Sigmoid colon (tissue), 7 donors: ENCODE data around the gene MRC2. TPM values are rescaled to one million over a fixed set of nuclear protein-coding genes. Genes with fewer than 3 reads are reported as not detected.

Source experiments
- DNase-seq: peaks from one replicate; pipeline ENCODE4 v3.0.0-alpha.2; 2019
- H3K27ac ChIP-seq, 4 donors: fragments of 200-600 bp; sonication (generic); one replicate each; pipeline ENCODE4 v1.5.1; 2016 to 2019; ENCODE audit warnings: mild to moderate bottlenecking in 1 of 4
- H3K27me3 ChIP-seq, 3 donors: fragments of 200-600 bp; sonication (generic); one replicate each; pipeline ENCODE4 v1.5.1; 2019; ENCODE audit warnings: mild to moderate bottlenecking in 1 of 3
- H3K36me3 ChIP-seq, 4 donors: fragments of 200-600 bp; sonication (generic); one replicate each; pipeline ENCODE4 v1.5.1; 2016 to 2019
- H3K4me1 ChIP-seq, 4 donors: fragments of 200-600 bp; sonication (generic); one replicate each; pipeline ENCODE4 v1.5.1; 2017 to 2019
- H3K4me3 ChIP-seq, 4 donors: fragments of 200-600 bp; sonication (generic); one replicate each; pipeline ENCODE4 v1.5.1; 2017 to 2019; ENCODE audit warnings: mild to moderate bottlenecking in 2 of 4, moderate library complexity in 1 of 4
- H3K9me3 ChIP-seq, 4 donors: fragments of 200-600 bp in 3 of 4; sonication (generic) in 3 of 4; one replicate each; pipeline versions ENCODE4 v1.5.1 to v1.6.1; 2013 to 2019
- EP300 ChIP-seq, 4 donors: sonication (generic); formaldehyde crosslinking; IDR thresholded peaks; one replicate each; pipeline ENCODE4 v1.6.1; 2017; ENCODE audit warnings: antibody characterized with exemption in 4 of 4
- POLR2A ChIP-seq, 2 donors: fragments of 450-650 bp; IDR thresholded peaks; one replicate each; pipeline ENCODE4 v1.6.1; 2016; ENCODE audit warnings: antibody characterized with exemption in 2 of 2, mild to moderate bottlenecking in 2 of 2, moderate library complexity in 2 of 2
- POLR2AphosphoS5 ChIP-seq, 4 donors: sonication (generic); formaldehyde crosslinking; IDR thresholded peaks; one replicate each; pipeline ENCODE4 v1.6.1; 2017; ENCODE audit warnings: antibody characterized with exemption in 4 of 4
- WGBS, 2 donors: extraction: QIAGEN DNeasy Blood & Tissue Kit; methylation state at CpG; one replicate each; pipeline ENCODE4 v1.1.7; 2013; 5-methylcytosine and 5-hydroxymethylcytosine counted together
- intact Hi-C: fragments of 100-400 bp; cut with DNase I; formaldehyde crosslinking; loops from one replicate; pipeline ENCODE4 v1.15.1; 2023
- polyA plus RNA-seq, 3 donors: library from polyadenylated mRNA; stranded (reverse); fragments of 200-250 nt; gene quantifications; one replicate each; pipeline ENCODE4 v1.2.3, GENCODE V29; 2013
- total RNA-seq, 4 donors: library from RNA; depleted of rRNA; stranded (reverse); fragments of >200 nt; gene quantifications; one replicate each; pipeline ENCODE4 v1.1.0, GENCODE V29; 2016
- TF ChIP-seq, protein P1 (sequence below), 4 experiments: fragments of 450-650 bp in 3 of 4; fragments of 200-600 bp in 1 of 4; IDR thresholded peaks; one replicate each; pipeline ENCODE4 v1.5.1; 2016 to 2019; ENCODE audit warnings: antibody characterized with exemption in 4 of 4, mild to moderate bottlenecking in 3 of 4, moderate library complexity in 2 of 4
- donor health status: healthy with polysubstance abuse.
- donor health status: Bipolar disorder and iron deficiency.
- donor health status: healthy.

The MRC2 gene
- total and polyA plus RNA-seq, 7 donors, result 2.5 to 94.4 (median 19.6) TPM

DNA sequence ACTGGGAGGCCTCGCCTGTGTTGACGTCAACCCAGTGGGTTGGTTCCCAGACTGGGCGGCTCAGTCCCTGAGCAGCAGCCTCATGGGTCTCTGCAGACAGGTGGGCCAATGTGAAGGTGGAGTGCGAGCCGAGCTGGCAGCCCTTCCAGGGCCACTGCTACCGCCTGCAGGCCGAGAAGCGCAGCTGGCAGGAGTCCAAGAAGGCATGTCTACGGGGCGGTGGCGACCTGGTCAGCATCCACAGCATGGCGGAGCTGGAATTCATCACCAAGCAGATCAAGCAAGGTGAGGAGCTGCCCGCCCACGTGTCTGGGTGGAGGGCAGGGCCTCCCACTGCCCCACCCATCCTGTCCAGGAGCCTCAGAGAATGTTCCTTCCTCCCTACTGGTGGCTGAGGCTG is 44.1 kb downstream of the MRC2 start:
- Histone ChIP-seq H3K4me3 (no peak overlapping the region), H3K27ac (no peak overlapping the region), H3K9me3 (no peaks in the 10 kb centered on the region), H3K27me3 (no peaks in the 10 kb centered on the region), H3K4me1 (no peaks in the 10 kb centered on the region), H3K36me3 (no peaks in the 10 kb centered on the region)
- DNase-seq, result peak; percentile 63
- TF ChIP-seq, protein P1, sequence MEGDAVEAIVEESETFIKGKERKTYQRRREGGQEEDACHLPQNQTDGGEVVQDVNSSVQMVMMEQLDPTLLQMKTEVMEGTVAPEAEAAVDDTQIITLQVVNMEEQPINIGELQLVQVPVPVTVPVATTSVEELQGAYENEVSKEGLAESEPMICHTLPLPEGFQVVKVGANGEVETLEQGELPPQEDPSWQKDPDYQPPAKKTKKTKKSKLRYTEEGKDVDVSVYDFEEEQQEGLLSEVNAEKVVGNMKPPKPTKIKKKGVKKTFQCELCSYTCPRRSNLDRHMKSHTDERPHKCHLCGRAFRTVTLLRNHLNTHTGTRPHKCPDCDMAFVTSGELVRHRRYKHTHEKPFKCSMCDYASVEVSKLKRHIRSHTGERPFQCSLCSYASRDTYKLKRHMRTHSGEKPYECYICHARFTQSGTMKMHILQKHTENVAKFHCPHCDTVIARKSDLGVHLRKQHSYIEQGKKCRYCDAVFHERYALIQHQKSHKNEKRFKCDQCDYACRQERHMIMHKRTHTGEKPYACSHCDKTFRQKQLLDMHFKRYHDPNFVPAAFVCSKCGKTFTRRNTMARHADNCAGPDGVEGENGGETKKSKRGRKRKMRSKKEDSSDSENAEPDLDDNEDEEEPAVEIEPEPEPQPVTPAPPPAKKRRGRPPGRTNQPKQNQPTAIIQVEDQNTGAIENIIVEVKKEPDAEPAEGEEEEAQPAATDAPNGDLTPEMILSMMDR (IDR thresholded peaks at IDR 0.05), result no peak
- no peak for TF ChIP-seq POLR2AphosphoS5 (IDR thresholded peaks at IDR 0.05)
- TF ChIP-seq EP300 (IDR thresholded peaks at IDR 0.05), result no peak
- no peak for TF ChIP-seq POLR2A (IDR thresholded peaks at IDR 0.05)
- 24 to 75% methylated on average over 14 of the region's 14 CpGs for WGBS, 2 donors
- intact Hi-C loops, result no loop called here

DNA sequence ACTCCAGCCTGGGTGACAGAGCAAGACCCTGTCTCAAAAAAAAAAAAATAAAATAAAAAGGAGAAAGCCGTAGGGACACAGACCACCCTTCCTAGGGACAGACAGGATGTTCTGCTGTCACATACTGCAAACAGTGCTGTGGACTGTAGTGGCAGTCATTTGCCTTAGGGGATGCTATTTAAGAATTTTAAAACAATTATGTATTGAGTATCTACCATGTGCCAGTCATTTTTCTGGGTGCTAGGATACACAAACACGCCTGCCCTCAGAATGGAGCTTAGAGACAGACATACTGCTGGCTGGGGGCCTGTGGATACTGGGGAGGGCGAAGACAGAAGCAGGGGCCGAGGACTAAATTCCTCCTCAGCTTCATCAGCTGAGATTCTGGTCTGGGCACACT is 45.5 kb downstream of the MRC2 start:
- DNase-seq, result peak; percentile 34
- intact Hi-C loops, result no loop called here
- Histone ChIP-seq H3K4me1 (no peaks in the 10 kb centered on the region), H3K9me3 (no peaks in the 10 kb centered on the region), H3K27ac (no peak overlapping the region), H3K4me3 (no peak overlapping the region), H3K36me3 (no peaks in the 10 kb centered on the region), H3K27me3 (no peaks in the 10 kb centered on the region)
- TF ChIP-seq POLR2A (IDR thresholded peaks at IDR 0.05) (no peak), EP300 (IDR thresholded peaks at IDR 0.05) (no peak), POLR2AphosphoS5 (IDR thresholded peaks at IDR 0.05) (no peak)
- TF ChIP-seq, protein P1 (IDR thresholded peaks at IDR 0.05), result no peak
- WGBS, 2 donors, result 94% methylated on average over 4 of the region's 4 CpGs

DNA sequence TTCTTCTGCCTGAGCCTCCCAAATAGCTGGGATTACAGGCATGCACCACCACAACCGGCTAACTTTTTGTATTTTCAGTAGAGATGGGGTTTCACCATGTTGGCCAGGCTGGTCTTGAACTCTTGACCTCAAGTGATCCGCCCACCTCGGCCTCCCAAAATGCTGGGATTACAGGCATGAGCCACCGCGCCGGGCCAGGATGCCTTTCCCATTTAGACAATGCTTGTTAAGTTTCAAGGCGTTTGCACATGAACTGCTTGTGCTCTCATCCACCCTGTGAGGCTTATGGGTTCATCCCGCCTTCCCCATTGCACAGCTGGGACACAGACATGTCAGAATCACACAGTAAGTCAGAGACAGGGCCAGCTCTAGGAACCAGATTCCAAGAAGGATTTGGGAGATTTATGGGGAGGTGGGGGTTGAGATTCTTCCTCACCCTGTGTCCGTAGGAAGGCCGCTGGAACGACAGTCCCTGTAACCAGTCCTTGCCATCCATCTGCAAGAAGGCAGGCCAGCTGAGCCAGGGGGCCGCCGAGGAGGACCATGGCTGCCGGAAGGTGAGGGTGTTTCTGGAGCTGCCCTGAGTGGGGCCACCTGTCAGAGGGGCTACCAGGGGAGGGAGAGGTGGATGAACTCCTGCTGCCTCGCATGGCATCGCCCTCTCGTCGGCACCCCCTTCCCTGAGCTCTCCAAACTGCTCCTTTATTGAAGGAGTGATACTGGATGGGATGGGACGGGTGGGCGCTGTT is 46.3 kb downstream of the MRC2 start:
- H3K27me3 ChIP-seq, result no peaks in the 10 kb centered on the region
- no peaks in the 10 kb centered on the region for H3K9me3 ChIP-seq
- H3K36me3 ChIP-seq, result no peaks in the 10 kb centered on the region
- 89 to 90% methylated on average over 20 of the region's 20 CpGs for WGBS, 2 donors
- peak; percentile 40 for DNase-seq
- H3K4me1 ChIP-seq, result no peaks in the 10 kb centered on the region
- no peak overlapping the region for H3K27ac ChIP-seq
- TF ChIP-seq POLR2AphosphoS5 (IDR thresholded peaks at IDR 0.05), result no peak
- no peak for TF ChIP-seq EP300 (IDR thresholded peaks at IDR 0.05)
- TF ChIP-seq POLR2A (IDR thresholded peaks at IDR 0.05), result no peak
- TF ChIP-seq, protein P1 (IDR thresholded peaks at IDR 0.05), result no peak
- intact Hi-C loops, result no loop called here
- no peak overlapping the region for H3K4me3 ChIP-seq

DNA sequence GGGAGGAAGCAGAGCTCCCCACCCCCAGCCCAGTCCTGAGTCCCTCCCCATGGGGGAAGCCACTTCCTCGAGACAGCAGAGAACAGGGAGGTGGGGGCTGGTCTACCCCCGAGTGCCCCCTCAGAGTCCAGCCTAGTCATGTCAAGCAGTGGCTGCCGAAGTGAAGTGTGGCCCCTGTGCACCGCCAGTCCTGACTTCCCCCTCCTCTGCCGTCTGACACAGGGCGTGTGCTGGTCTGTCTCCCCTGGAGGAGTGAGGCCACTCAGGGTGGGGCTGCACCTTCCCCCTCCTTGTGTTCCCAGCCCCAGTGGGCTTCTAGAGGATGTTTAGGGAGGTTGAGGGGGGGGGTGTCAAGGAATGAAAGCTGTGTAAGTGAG is 46.9 kb downstream of the MRC2 start:
- peak; percentile 48 for DNase-seq
- no peaks in the 10 kb centered on the region for H3K9me3 ChIP-seq
- H3K4me1 ChIP-seq, result no peaks in the 10 kb centered on the region
- intact Hi-C loops, result no loop called here
- TF ChIP-seq POLR2AphosphoS5 (IDR thresholded peaks at IDR 0.05) (no peak), EP300 (IDR thresholded peaks at IDR 0.05) (no peak), POLR2A (IDR thresholded peaks at IDR 0.05) (no peak)
- TF ChIP-seq, protein P1 (IDR thresholded peaks at IDR 0.05), result no peak
- 55 to 66% methylated on average over 6 of the region's 6 CpGs for WGBS, 2 donors
- no peak overlapping the region for H3K27ac ChIP-seq
- H3K27me3 ChIP-seq, result no peaks in the 10 kb centered on the region
- no peak overlapping the region for H3K4me3 ChIP-seq
- no peaks in the 10 kb centered on the region for H3K36me3 ChIP-seq

DNA sequence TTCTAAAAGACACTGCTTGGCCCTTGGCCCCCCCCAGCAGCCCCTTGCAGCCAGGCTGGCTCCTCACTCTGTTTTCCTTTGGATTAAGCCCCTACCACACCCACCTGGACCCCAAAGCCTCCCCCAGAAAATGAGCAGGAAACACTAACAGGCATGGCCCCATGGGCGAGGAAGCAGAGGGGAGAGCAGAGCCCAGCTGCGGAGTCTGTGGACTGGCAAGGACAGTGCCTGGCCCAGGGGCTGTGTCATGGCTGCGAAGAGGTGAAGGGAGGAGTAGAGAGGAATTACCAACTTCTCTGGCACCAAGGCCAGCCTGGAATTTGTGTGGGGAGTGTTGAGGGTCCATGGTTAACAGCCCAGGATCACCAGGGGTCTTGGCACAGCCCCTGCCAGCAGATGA is 47.4 kb downstream of the MRC2 start:
- Histone ChIP-seq H3K36me3 (no peaks in the 10 kb centered on the region), H3K4me1 (no peaks in the 10 kb centered on the region), H3K9me3 (no peaks in the 10 kb centered on the region), H3K27me3 (no peaks in the 10 kb centered on the region), H3K4me3 (no peak overlapping the region), H3K27ac (no peak overlapping the region)
- 90% methylated on average over 3 of the region's 3 CpGs for WGBS, 2 donors
- intact Hi-C loops, result no loop called here
- TF ChIP-seq POLR2A (IDR thresholded peaks at IDR 0.05) (no peak), EP300 (IDR thresholded peaks at IDR 0.05) (no peak), POLR2AphosphoS5 (IDR thresholded peaks at IDR 0.05) (no peak)
- TF ChIP-seq, protein P1 (IDR thresholded peaks at IDR 0.05), result no peak
- no peak for DNase-seq
